KOPT-K1 (cell line): Measurements from ENCODE around the gene ZAR1.
"Not testable (repeated sequence)": the region's sequence is repeated elsewhere in the genome, so short reads cannot be mapped to it uniquely, and the experiment has no call there.

ENCODE experiments used
- H3K27ac ChIP-seq: fragments of 200-600 bp; sonication (generic); 2 replicates; pipeline ENCODE4 v1.5.1; 2016; ENCODE audit warnings: antibody characterized with exemption, mild to moderate bottlenecking, low read depth, low read length; ENCODE audit not compliant: poor library complexity, severe bottlenecking
- H3K36me3 ChIP-seq: fragments of 200-600 bp; sonication (generic); 2 replicates; pipeline ENCODE4 v1.5.1; 2017; ENCODE audit warnings: antibody characterized with exemption, mild to moderate bottlenecking, low read length, moderate library complexity; ENCODE audit not compliant: insufficient read depth
- H3K9me3 ChIP-seq: fragments of 200-600 bp; sonication (generic); 2 replicates; pipeline ENCODE4 v1.5.1; 2017; ENCODE audit warnings: antibody characterized with exemption, low read length, mild to moderate bottlenecking; ENCODE audit not compliant: insufficient read depth, poor library complexity, severe bottlenecking

ZAR1 gene

GRCh38 chr4:48490012-48490679 is at the start of gene ZAR1:
Gene ZAR1 (plus strand): TSS chr4:48490252. CDS start chr4:48490292, 40 bp downstream.
- Histone ChIP-seq H3K36me3 (no peaks in the 10 kb centered on the region), H3K9me3 (no peaks in the 10 kb centered on the region), H3K27ac (no peak within 1 kb of the TSS)

GRCh38 chr4:48440914-48441313 is 49.1 kb upstream of the ZAR1 start:
- not testable (repeated sequence) for H3K27ac ChIP-seq, H3K36me3 ChIP-seq, H3K9me3 ChIP-seq

GRCh38 chr4:48445704-48446103 is 44.3 kb upstream of the ZAR1 start:
- Histone ChIP-seq H3K9me3 (no peaks in the 10 kb centered on the region), H3K36me3 (no peaks in the 10 kb centered on the region), H3K27ac (no peak overlapping the region)

- H3K27ac ChIP-seq, result no peak overlapping the region
- H3K9me3 ChIP-seq, result no peaks in the 10 kb centered on the region
- no peaks in the 10 kb centered on the region for H3K36me3 ChIP-seq
Measured at GRCh38 chr4:48446642-48447041, 43.4 kb upstream of the ZAR1 start.

- no peak overlapping the region for H3K27ac ChIP-seq
- no peaks in the 10 kb centered on the region for H3K9me3 ChIP-seq
- H3K36me3 ChIP-seq, result no peaks in the 10 kb centered on the region
Measured at GRCh38 chr4:48449151-48449550, 40.9 kb upstream of the ZAR1 start.

GRCh38 chr4:48450740-48451139 is 39.3 kb upstream of the ZAR1 start:
- no peak overlapping the region for H3K27ac ChIP-seq
- no peaks in the 10 kb centered on the region for H3K9me3 ChIP-seq

GRCh38 chr4:48451656-48452055 is 38.4 kb upstream of the ZAR1 start:
- H3K9me3 ChIP-seq, H3K36me3 ChIP-seq, H3K27ac ChIP-seq: not testable (repeated sequence)

More at GRCh38 chr4:48450740-48451139, 39.3 kb upstream of the ZAR1 start:
- no peaks in the 10 kb centered on the region for H3K36me3 ChIP-seq

- Histone ChIP-seq H3K27ac (no peak overlapping the region), H3K9me3 (no peaks in the 10 kb centered on the region), H3K36me3 (no peaks in the 10 kb centered on the region)
Measured at GRCh38 chr4:48454591-48454990, 35.5 kb upstream of the ZAR1 start.

- H3K9me3 ChIP-seq, result no peaks in the 10 kb centered on the region
- no peak overlapping the region for H3K27ac ChIP-seq
- H3K36me3 ChIP-seq, result no peaks in the 10 kb centered on the region
Measured at GRCh38 chr4:48461000-48461399, 29.1 kb upstream of the ZAR1 start.

- Histone ChIP-seq H3K27ac (no peak overlapping the region), H3K9me3 (no peaks in the 10 kb centered on the region), H3K36me3 (no peaks in the 10 kb centered on the region)
Measured at GRCh38 chr4:48462363-48462762, 27.7 kb upstream of the ZAR1 start.

GRCh38 chr4:48467442-48467841 is 22.6 kb upstream of the ZAR1 start:
- Histone ChIP-seq H3K36me3 (no peaks in the 10 kb centered on the region), H3K9me3 (no peaks in the 10 kb centered on the region), H3K27ac (no peak overlapping the region)

- Histone ChIP-seq H3K9me3 (no peaks in the 10 kb centered on the region), H3K36me3 (no peaks in the 10 kb centered on the region), H3K27ac (no peak overlapping the region)
Measured at GRCh38 chr4:48467891-48468290, 22.2 kb upstream of the ZAR1 start.

- Histone ChIP-seq H3K9me3 (no peaks in the 10 kb centered on the region), H3K36me3 (no peaks in the 10 kb centered on the region), H3K27ac (no peak overlapping the region)
Measured at GRCh38 chr4:48470137-48470536, 19.9 kb upstream of the ZAR1 start.

- H3K27ac ChIP-seq, result no peak overlapping the region
- no peaks in the 10 kb centered on the region for H3K9me3 ChIP-seq
Measured at GRCh38 chr4:48470570-48470969, 19.5 kb upstream of the ZAR1 start.

GRCh38 chr4:48472794-48473193 is 17.3 kb upstream of the ZAR1 start:
- H3K27ac ChIP-seq, result no peak overlapping the region
- H3K36me3 ChIP-seq, result no peaks in the 10 kb centered on the region
- H3K9me3 ChIP-seq, result no peaks in the 10 kb centered on the region

More at GRCh38 chr4:48470570-48470969, 19.5 kb upstream of the ZAR1 start:
- no peaks in the 10 kb centered on the region for H3K36me3 ChIP-seq

GRCh38 chr4:48475770-48476169 is 14.3 kb upstream of the ZAR1 start:
- no peaks in the 10 kb centered on the region for H3K36me3 ChIP-seq
- no peaks in the 10 kb centered on the region for H3K9me3 ChIP-seq
- H3K27ac ChIP-seq, result no peak overlapping the region
